Measurements from ENCODE around the gene TICAM2. TPM values are rescaled to one million over a fixed set of nuclear protein-coding genes. Genes with fewer than 3 reads are reported as not detected.
A peak's percentile ranks its signal among the peaks of the same experiment; 100 is the strongest.

TICAM2 gene
- total RNA-seq, 2 experiments from 2014 or later = 0.27 to 0.96 TPM

DNA sequence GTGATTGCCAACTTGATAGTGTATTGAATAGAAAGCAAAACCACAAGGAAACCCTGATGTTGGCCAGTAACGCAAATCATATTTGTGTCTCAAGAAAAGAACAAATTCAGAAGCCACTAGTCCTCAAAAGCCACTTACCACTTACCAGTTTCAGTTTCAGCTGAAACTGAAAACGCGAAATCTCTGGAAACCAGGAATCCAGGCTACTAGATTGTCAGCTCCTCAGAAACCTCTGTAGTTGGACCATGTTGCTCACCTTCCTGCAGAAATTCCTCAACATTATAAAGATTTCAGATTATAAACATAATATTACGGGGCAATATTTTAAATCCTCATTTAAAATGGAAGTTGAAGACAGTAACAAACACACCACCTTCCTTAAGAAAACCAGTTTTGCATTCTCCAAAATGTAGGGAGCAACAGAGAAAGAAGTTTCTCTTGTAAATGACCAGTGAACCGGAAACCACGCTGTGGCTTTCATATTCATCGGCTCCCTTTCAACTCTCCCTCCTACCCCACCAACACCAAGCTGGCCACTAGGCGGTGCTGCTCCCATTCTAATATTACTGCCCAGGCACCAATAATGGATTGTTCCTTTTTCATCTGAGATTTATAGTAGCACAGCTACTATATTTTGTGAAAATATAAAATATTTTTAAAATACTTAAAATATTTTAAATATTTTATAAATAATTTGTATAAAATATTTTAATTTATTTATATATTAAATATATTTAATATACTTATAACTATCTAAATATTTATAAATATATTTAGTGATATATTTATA lies 32.3 kb upstream of the TICAM2 start:
- TF ChIP-seq, protein P1, sequence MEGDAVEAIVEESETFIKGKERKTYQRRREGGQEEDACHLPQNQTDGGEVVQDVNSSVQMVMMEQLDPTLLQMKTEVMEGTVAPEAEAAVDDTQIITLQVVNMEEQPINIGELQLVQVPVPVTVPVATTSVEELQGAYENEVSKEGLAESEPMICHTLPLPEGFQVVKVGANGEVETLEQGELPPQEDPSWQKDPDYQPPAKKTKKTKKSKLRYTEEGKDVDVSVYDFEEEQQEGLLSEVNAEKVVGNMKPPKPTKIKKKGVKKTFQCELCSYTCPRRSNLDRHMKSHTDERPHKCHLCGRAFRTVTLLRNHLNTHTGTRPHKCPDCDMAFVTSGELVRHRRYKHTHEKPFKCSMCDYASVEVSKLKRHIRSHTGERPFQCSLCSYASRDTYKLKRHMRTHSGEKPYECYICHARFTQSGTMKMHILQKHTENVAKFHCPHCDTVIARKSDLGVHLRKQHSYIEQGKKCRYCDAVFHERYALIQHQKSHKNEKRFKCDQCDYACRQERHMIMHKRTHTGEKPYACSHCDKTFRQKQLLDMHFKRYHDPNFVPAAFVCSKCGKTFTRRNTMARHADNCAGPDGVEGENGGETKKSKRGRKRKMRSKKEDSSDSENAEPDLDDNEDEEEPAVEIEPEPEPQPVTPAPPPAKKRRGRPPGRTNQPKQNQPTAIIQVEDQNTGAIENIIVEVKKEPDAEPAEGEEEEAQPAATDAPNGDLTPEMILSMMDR (IDR thresholded peaks at IDR 0.05) = peak; percentile 92
- Mint-ChIP-seq H3K4me3 (peak overlapping the region; percentile 29), H3K4me1 (ENCODE audit: low read depth) (peaks cover 45% of the 10 kb centered on the region), H3K27me3 (peaks cover 21% of the 10 kb centered on the region), H3K9me3 (no peaks in the 10 kb centered on the region), H3K27ac (no peak overlapping the region), H3K36me3 (ENCODE audit: low read depth) (no peaks in the 10 kb centered on the region)
- CTCF ChIA-PET = interaction anchor here (0.9 to 3.7 kb wide), 24 partner anchors 8 to 442 kb away, joined by 3 to 15 read pairs (median 4); partner anchors contain the start of genes CDO1 and TMED7
- POLR2A ChIA-PET = interaction anchor here (1.0 to 1.6 kb wide), 3 partner anchors 10 to 435 kb away, joined by 3 to 4 read pairs (median 3); partner anchors contain the start of gene TICAM2
- peak; percentile 67 for ATAC-seq
- intact Hi-C loops (cut with micrococcal nuclease) = loop anchor here (2.0 kb wide), 3 partner anchors 196 to 434 kb away; no protein-coding TSS in a partner anchor
- DNase-seq = peak; percentile 95

DNA sequence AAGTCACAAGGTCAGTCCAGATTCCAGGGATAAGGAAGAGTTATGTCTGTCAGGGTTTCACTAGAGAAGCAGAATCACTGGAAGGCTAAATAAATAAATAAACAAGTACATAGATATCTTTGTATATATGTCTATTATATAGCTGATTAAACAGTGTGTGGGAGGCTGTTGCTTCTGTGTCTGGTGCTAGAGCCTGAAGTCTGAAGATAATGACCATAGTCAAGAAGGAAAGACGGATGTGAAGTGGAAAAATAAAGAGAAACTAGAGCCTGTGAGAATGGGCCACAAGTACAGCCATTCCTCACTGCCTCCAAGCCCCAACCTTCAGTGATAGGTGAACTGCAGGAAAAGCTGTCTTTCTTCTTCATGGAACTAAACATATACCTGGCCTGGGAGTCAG lies 27.6 kb upstream of the TICAM2 start:
- POLR2A ChIA-PET = no interaction called here
- CTCF ChIA-PET = interaction anchor here (1.2 to 1.7 kb wide), 3 partner anchors 14 to 212 kb away, joined by 3 to 4 read pairs (median 3); partner anchors contain the start of genes AP3S1 and ATG12

DNA sequence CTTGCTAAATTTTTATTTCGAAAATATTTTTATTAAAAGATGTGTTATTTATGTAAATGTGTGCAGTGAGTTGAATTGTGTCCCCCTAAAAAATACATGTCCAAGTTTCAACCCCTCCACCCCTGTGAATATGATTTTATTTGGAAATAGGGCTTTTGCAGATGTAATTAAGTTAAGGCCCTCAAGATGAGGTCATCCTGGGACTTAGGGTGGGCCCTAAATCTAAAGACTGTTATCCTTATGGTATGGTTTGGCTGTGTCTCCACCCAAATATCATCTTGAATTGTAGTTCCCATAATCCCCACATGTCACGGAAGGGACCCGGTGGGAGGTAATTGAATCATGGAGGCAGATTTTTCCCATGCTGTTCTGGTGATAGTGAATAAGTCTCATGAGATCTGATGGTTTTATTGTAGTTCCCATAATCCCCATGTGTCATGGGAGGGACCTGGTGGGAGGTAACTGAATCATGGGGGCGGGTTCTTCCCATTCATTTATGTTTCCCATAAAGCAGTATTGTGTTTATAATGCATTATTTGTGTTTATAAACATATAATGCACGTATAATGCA lies 25.1 kb upstream of the TICAM2 start:
- ChIA-PET POLR2A (interaction anchor here (1.1 kb wide), 1 partner anchor 25 kb away, joined by 3 read pairs; the partner anchor contains the start of gene TICAM2), CTCF (interaction anchor here (1.0 to 2.0 kb wide), 3 partner anchors 203 to 452 kb away, joined by 3 to 11 read pairs (median 3); no protein-coding TSS in a partner anchor)
- Mint-ChIP-seq H3K27ac (no peak overlapping the region), H3K27me3 (no peaks in the 10 kb centered on the region), H3K36me3 (ENCODE audit: low read depth) (peaks cover 3% of the 10 kb centered on the region), H3K9me3 (no peaks in the 10 kb centered on the region), H3K4me1 (ENCODE audit: low read depth) (peaks cover 15% of the 10 kb centered on the region), H3K4me3 (no peak overlapping the region)
- ATAC-seq = no peak
- TF ChIP-seq, protein P1 (IDR thresholded peaks at IDR 0.05) = no peak
- DNase-seq = no peak
- intact Hi-C loops (cut with micrococcal nuclease) = no loop called here

More for the DNA sequence above, 27.6 kb upstream of the TICAM2 start:
- TF ChIP-seq, protein P1 (IDR thresholded peaks at IDR 0.05) = no peak
- no peak overlapping the region for H3K27ac Mint-ChIP-seq
- peaks cover 18% of the 10 kb centered on the region for H3K4me1 Mint-ChIP-seq (ENCODE audit: low read depth)
- H3K27me3 Mint-ChIP-seq = peaks cover 5% of the 10 kb centered on the region
- ATAC-seq (no peak), DNase-seq (no peak)
- intact Hi-C loops (cut with micrococcal nuclease) = no loop called here
- no peak overlapping the region for H3K4me3 Mint-ChIP-seq
- no peaks in the 10 kb centered on the region for H3K36me3 Mint-ChIP-seq (ENCODE audit: low read depth)
- H3K9me3 Mint-ChIP-seq = no peaks in the 10 kb centered on the region

DNA sequence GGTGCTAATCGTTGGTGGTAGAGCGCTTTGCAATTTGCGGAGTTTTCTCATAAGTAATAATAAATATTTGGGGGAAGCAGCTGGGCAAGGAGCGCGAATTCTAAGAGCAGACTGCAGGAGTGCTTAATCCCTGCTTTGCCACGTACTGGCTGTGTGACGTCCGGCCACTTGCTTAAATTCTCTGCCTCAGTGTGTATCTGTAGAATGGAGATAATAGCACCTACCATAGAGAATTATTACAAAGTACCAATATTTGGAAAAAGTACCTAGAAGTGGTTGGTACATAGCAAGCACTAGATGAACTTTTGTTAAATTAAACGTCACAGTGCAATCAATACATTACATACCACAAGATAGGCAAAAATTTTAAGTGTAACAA lies 24.2 kb upstream of the TICAM2 start:
- no peaks in the 10 kb centered on the region for H3K27me3 Mint-ChIP-seq
- H3K27ac Mint-ChIP-seq = peak overlapping the region; percentile 90
- H3K9me3 Mint-ChIP-seq = no peaks in the 10 kb centered on the region
- ChIA-PET POLR2A (interaction anchor here (0.8 kb wide), 1 partner anchor 12 kb away, joined by 3 read pairs; no protein-coding TSS in a partner anchor), CTCF (interaction anchor here (1.0 to 3.8 kb wide), 4 partner anchors 8 to 453 kb away, joined by 3 to 24 read pairs (median 3); no protein-coding TSS in a partner anchor)
- no peak overlapping the region for H3K4me3 Mint-ChIP-seq
- intact Hi-C loops (cut with micrococcal nuclease) = no loop called here
- peaks cover 23% of the 10 kb centered on the region for H3K4me1 Mint-ChIP-seq (ENCODE audit: low read depth)
- ATAC-seq (peak; percentile 21), DNase-seq (no peak)
- peaks cover 9% of the 10 kb centered on the region for H3K36me3 Mint-ChIP-seq (ENCODE audit: low read depth)
- TF ChIP-seq, protein P1 (IDR thresholded peaks at IDR 0.05) = no peak

All from activated CD8-positive, alpha-beta T cell treated with anti-CD3 and anti-CD28 coated beads for 36 hours (primary cell).